GM18526 (cell line): ENCODE data around the gene CADPS.

Experiments used
- POLR2A ChIP-seq: IDR thresholded peaks from 3 replicates; pipeline ENCODE4 v1.6.1; 2011; ENCODE audit not compliant: insufficient read length; ENCODE audit errors: extremely low read depth

CADPS gene

DNA sequence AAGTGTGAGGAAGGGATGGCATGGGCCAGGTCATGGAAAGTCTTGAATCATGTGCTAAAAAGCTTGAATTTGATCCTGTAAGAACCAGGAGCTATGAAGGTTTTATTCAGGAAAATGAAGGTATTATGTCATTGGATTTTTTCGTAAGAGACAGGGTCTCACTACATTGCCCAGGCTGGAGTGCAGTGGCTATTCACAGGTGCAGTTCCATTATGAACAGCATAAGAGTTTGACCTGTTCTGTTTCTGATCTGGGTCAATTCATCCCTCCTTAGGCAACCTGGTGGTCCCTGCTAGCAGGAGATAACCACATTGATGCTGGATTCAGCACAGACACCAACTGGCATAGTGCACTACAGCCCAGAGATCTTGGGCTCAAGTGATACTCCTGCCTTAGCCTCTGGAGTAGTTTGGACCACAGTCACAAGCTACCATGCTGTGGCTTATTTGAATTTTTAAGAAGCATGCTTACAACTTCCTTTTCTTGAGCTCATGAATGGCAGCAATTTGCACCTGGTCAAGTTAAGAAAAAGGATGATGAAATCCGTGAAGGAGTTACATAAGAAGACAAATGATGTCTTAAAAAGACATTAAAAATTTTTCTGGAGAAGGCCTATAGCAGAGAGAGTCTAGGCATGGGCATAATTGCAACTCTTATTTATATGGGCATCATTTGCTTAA, 79.1 kb downstream of the CADPS start:
- TF ChIP-seq POLR2A, result no peak

DNA sequence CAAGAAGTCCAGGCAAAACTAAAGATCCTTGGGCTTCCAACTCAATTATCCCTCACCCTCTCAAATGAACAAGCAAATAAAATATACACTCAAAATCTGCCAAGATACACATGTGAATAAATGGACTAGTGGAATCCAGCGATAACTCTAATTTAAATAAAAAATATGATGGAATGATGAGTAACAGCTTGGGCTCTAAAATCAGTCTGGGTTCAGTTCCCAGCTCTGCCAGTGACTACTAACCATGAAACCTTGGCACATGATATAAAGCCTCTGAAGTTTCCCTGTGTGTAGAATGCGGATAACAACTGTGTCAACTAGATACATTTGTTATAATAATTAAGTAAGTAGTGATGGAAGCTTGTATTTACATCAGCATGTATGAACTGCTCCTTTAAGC, 81.3 kb downstream of the CADPS start:
- no peak for TF ChIP-seq POLR2A

GRCh38 chr3:62785384-62785783, 89.8 kb downstream of the CADPS start:
- TF ChIP-seq POLR2A, result no peak

- no peak for TF ChIP-seq POLR2A
Observed at GRCh38 chr3:62781121-62781520, 94.1 kb downstream of the CADPS start.

- no peak for TF ChIP-seq POLR2A
Observed at GRCh38 chr3:62777674-62778073, 97.5 kb downstream of the CADPS start.

GRCh38 chr3:62777130-62777529, 98.1 kb downstream of the CADPS start:
- no peak for TF ChIP-seq POLR2A

GRCh38 chr3:62774221-62774620, 101.0 kb downstream of the CADPS start:
- TF ChIP-seq POLR2A, result no peak

GRCh38 chr3:62771331-62772072, 103.7 kb downstream of the CADPS start:
- TF ChIP-seq POLR2A, result no peak

DNA sequence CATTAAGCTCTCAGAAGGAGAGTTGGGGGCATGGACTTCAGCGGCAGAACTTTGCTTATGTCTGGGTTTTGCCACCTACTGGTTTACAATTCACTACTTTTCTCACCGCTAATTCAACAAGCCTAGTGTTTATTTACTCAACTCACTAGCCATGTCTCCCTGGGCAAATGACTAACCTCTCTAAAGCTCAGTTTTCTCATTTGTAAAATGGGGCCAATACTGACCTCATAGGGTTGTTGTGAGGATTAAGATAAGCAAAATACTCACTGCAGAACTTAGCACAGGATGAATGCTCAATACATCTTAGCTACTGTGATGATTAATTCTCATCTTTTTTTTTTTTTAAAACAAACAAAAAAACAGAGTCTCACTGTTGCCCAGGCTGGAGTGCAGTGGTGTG, 106.3 kb downstream of the CADPS start:
- no peak for TF ChIP-seq POLR2A

DNA sequence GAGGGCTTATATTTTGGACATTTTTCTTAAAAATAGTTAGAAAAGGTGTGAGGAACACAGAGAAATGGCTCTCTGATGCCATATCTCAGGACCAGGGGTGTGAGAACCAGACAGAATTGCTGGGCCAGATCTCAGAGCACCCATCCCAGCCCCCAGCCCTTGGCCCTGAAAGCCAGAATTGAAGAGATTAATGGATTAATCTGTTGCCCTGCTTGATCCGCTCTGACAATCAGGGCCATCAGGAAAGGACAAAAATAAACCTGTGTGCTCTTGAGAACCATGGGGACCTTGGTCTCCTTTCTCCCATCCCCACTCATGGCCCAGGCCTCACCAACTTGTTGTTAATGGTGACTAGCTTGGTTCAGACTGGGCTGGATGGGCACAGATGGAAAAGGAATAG, 113.5 kb downstream of the CADPS start:
- TF ChIP-seq POLR2A, result no peak

- no peak for TF ChIP-seq POLR2A
Observed at GRCh38 chr3:62761311-62761710, 113.9 kb downstream of the CADPS start.

DNA sequence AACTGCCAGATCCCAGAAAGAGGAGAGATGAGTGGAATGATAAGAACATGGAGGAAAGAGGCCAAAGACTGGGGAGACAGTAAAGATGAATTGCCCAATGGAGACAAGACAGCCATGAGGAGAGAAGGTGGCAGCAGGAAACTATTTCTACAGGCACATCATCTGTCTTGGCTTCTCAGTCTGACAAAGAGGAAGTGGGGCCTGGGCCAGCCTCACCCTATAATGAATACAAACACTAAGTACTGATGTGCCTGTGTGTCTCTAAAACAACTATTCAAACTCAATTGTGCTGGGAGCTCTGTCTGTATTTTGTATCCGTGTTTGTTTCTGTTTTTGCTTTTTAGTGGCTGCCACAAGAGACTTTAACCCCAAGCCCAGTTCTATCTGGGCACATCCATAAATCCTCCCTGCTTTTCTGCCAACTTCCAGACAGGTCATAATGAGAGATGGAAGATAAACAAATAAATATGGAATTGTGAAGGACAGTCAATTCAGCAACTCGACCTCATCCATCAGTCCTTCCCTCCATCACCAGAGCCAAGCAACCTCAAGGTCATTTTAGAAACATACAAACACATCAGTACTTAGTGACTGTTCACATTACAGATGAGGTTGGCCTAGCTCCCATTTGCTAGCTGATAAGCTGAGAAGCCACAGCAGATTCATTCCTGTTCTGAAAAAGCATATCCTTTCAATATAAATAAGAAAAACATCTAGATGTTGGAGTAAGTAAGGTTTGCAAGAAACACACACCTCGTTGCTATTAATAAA, 116.7 kb downstream of the CADPS start:
- TF ChIP-seq POLR2A, result no peak

GRCh38 chr3:62757045-62757444, 118.2 kb downstream of the CADPS start:
- TF ChIP-seq POLR2A, result no peak

DNA sequence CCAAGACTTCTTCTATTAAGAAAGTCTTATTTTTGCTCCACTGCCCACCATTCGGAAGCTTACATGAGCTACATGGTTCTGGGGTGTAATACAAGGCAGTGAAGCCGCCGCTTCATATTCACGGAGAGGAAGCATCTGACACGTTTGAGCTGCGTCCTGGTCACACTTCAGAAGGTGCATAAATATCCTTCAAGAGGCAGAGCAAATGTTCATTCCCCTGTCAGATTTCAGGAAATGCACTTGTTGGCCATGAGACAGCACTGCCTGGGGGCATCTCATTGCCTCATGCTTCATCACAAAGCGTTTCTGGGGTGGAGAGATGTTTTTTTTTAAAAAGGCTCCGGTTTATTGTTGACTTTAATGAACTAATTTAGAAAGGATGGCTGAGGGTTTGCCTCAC, 119.9 kb downstream of the CADPS start:
- TF ChIP-seq POLR2A, result no peak

- no peak for TF ChIP-seq POLR2A
Observed at GRCh38 chr3:62749657-62750056, 125.6 kb downstream of the CADPS start.

- no peak for TF ChIP-seq POLR2A
Observed at GRCh38 chr3:62749130-62749529, 126.1 kb downstream of the CADPS start.

DNA sequence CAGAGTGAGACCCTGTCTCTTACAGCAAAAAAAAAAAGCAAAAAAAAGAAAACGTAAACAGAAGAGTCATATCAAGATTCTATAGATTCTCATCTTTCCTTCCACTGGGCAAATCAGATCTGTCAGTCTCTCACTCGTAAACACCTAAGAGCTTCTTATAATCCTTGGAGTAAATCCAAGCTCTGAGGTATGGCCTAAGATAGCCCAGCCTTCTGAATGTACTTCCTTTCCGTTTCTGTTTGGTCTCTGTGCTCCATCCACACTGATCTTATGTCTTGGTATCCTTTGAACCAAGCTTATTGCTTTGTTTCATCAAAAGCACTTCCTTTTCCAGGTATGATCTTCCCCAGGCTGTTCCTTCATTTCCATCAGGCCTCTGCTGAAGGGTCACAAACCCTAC, 137.8 kb downstream of the CADPS start:
- TF ChIP-seq POLR2A, result no peak

DNA sequence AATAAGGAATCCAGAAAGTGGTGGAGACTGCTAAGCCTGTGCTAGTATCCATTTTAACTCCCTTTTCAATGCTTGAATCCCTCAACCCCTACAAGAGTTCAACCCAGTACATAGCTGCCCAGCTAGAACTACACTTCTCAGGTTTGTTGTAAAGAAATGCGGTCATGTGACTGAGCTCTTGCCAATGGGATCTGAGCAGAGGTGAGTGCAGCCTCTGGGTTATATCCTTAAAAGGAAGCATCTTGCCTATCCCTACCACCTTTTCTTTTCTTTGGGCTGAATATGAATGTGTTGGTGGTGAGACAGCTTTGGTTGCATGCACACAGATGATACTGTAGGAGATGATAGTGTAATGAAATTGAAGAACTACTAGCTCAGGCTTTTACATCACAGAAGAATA, 139.7 kb downstream of the CADPS start:
- no peak for TF ChIP-seq POLR2A
